Endothelial cell of hepatic sinusoid (primary cell): ENCODE data around the gene RNF17.

ENCODE experiments used
- in situ Hi-C: cut with HindIII; loops from 2 replicates; pipeline ENCODE4 v1.10.0; 2017; ENCODE audit warnings: low sequenced_read_pairs

RNF17 gene

GRCh38 chr13:24894277-24894971 lies 130.5 kb downstream of the RNF17 start:
- in situ Hi-C loops = no loop called here

GRCh38 chr13:24894972-24895300 lies 131.0 kb downstream of the RNF17 start:
- in situ Hi-C loops = no loop called here

- in situ Hi-C loops = no loop called here
Observed at GRCh38 chr13:24896061-24896460, 132.1 kb downstream of the RNF17 start.

GRCh38 chr13:24897293-24897692 lies 133.3 kb downstream of the RNF17 start:
- in situ Hi-C loops = no loop called here

GRCh38 chr13:24899601-24900000 lies 135.6 kb downstream of the RNF17 start:
- in situ Hi-C loops = no loop called here

GRCh38 chr13:24900507-24900906 lies 136.5 kb downstream of the RNF17 start:
- in situ Hi-C loops = no loop called here

GRCh38 chr13:24905242-24905641 lies 141.3 kb downstream of the RNF17 start:
- in situ Hi-C loops = no loop called here

- in situ Hi-C loops = no loop called here
Observed at GRCh38 chr13:24906268-24906667, 142.3 kb downstream of the RNF17 start.

- in situ Hi-C loops = no loop called here
Observed at GRCh38 chr13:24910502-24911132, 146.6 kb downstream of the RNF17 start.

- in situ Hi-C loops = no loop called here
Observed at GRCh38 chr13:24911133-24911908, 147.4 kb downstream of the RNF17 start.

- in situ Hi-C loops = no loop called here
Observed at GRCh38 chr13:24916464-24916863, 152.5 kb downstream of the RNF17 start.

GRCh38 chr13:24921003-24921402 lies 157.0 kb downstream of the RNF17 start:
- in situ Hi-C loops = no loop called here

GRCh38 chr13:24921881-24922280 lies 157.9 kb downstream of the RNF17 start:
- in situ Hi-C loops = no loop called here

GRCh38 chr13:24922387-24922744 lies 158.4 kb downstream of the RNF17 start:
- in situ Hi-C loops = no loop called here

- in situ Hi-C loops = no loop called here
Observed at GRCh38 chr13:24922745-24923591, 159.0 kb downstream of the RNF17 start.

GRCh38 chr13:24925318-24926231 lies 161.6 kb downstream of the RNF17 start:
- in situ Hi-C loops = no loop called here

GRCh38 chr13:24927810-24928404 lies 163.9 kb downstream of the RNF17 start:
- in situ Hi-C loops = no loop called here

GRCh38 chr13:24929196-24929595 lies 165.2 kb downstream of the RNF17 start:
- in situ Hi-C loops = no loop called here
